HEK293 (cell line): ENCODE measurements around the gene WDR64.

ENCODE experiments used
- FEZF1 ChIP-seq: fragments of 450-650 bp; formaldehyde crosslinking; IDR thresholded peaks from 2 replicates; pipeline ENCODE4 v1.5.1; 2016; ENCODE audit warnings: missing biosample characterization, missing genetic modification characterization
- KLF10 ChIP-seq: fragments of 450-650 bp; IDR thresholded peaks from 2 replicates; pipeline ENCODE4 v1.5.1; 2018; ENCODE audit warnings: missing biosample characterization, mild to moderate bottlenecking, missing genetic modification characterization
- SP2 ChIP-seq: fragments of 450-650 bp; formaldehyde crosslinking; IDR thresholded peaks from 2 replicates; pipeline ENCODE4 v1.5.1; 2016; ENCODE audit warnings: missing biosample characterization, missing genetic modification characterization
- ZBTB1 ChIP-seq: fragments of 450-650 bp; formaldehyde crosslinking; IDR thresholded peaks from 2 replicates; pipeline ENCODE4 v1.5.1; 2016; ENCODE audit warnings: missing biosample characterization, missing genetic modification characterization
- ZNF133 ChIP-seq: fragments of 450-650 bp; formaldehyde crosslinking; IDR thresholded peaks from 2 replicates; pipeline ENCODE4 v1.5.1; 2016; ENCODE audit warnings: missing biosample characterization, missing genetic modification characterization
- ZNF157 ChIP-seq: fragments of 450-650 bp; formaldehyde crosslinking; IDR thresholded peaks from 2 replicates; pipeline ENCODE4 v1.5.1; 2016; ENCODE audit warnings: missing biosample characterization, missing genetic modification characterization
- ZNF175 ChIP-seq: fragments of 450-650 bp; formaldehyde crosslinking; IDR thresholded peaks from 2 replicates; pipeline ENCODE4 v1.5.1; 2016; ENCODE audit warnings: missing biosample characterization, missing genetic modification characterization
- ZNF24 ChIP-seq: fragments of 450-650 bp; formaldehyde crosslinking; IDR thresholded peaks from 2 replicates; pipeline ENCODE4 v1.5.1; 2016; ENCODE audit warnings: missing biosample characterization, missing genetic modification characterization
- ZNF302 ChIP-seq: fragments of 450-650 bp; formaldehyde crosslinking; IDR thresholded peaks from 2 replicates; pipeline ENCODE4 v1.5.1; 2016; ENCODE audit warnings: missing biosample characterization, missing genetic modification characterization, low read depth
- ZNF311 ChIP-seq: fragments of 450-650 bp; formaldehyde crosslinking; IDR thresholded peaks from 2 replicates; pipeline ENCODE4 v1.5.1; 2017; ENCODE audit warnings: missing biosample characterization, missing genetic modification characterization, borderline replicate concordance
- ZNF341 ChIP-seq: fragments of 450-650 bp; formaldehyde crosslinking; IDR thresholded peaks from 2 replicates; pipeline ENCODE4; 2016; ENCODE audit warnings: low read depth, missing biosample characterization, missing genetic modification characterization
- ZNF48 ChIP-seq: fragments of 450-650 bp; formaldehyde crosslinking; IDR thresholded peaks from 2 replicates; pipeline ENCODE4 v1.5.1; 2016; ENCODE audit warnings: missing biosample characterization, missing genetic modification characterization
- ZNF548 ChIP-seq: fragments of 450-650 bp; formaldehyde crosslinking; IDR thresholded peaks from 2 replicates; pipeline ENCODE4 v1.5.1; 2016; ENCODE audit warnings: missing biosample characterization, missing genetic modification characterization
- ZNF623 ChIP-seq: fragments of 450-650 bp; formaldehyde crosslinking; IDR thresholded peaks from 2 replicates; pipeline ENCODE4 v1.5.1; 2016; ENCODE audit warnings: missing biosample characterization, missing genetic modification characterization
- ZNF624 ChIP-seq: fragments of 450-650 bp; formaldehyde crosslinking; IDR thresholded peaks from 2 replicates; pipeline ENCODE4 v1.5.1; 2017; ENCODE audit warnings: missing biosample characterization, missing genetic modification characterization
- ZNF670 ChIP-seq: fragments of 450-650 bp; formaldehyde crosslinking; IDR thresholded peaks from 2 replicates; pipeline ENCODE4 v1.5.1; 2016; ENCODE audit warnings: missing biosample characterization, missing genetic modification characterization, low read depth
- ZNF76 ChIP-seq: fragments of 450-650 bp; formaldehyde crosslinking; IDR thresholded peaks from 2 replicates; pipeline ENCODE4; 2016; ENCODE audit warnings: low read depth, missing biosample characterization, missing genetic modification characterization, borderline replicate concordance
- ZNF785 ChIP-seq: fragments of 450-650 bp; formaldehyde crosslinking; IDR thresholded peaks from 2 replicates; pipeline ENCODE4 v1.5.1; 2016; ENCODE audit warnings: missing biosample characterization, missing genetic modification characterization
- TF ChIP-seq, protein P1 (sequence below): fragments of 450-650 bp; formaldehyde crosslinking; conservative IDR thresholded peaks from 2 replicates; pipeline ENCODE4 v1.5.1; 2016; ENCODE audit warnings: low read depth, missing biosample characterization, missing genetic modification characterization
- TF ChIP-seq, protein P2 (sequence below): sonication (generic); formaldehyde crosslinking; IDR thresholded peaks from 2 replicates; pipeline ENCODE4 v1.8.1; 2022; ENCODE audit warnings: mild to moderate bottlenecking, moderate library complexity, missing genetic modification reagents
- TF ChIP-seq, protein P3 (sequence below): fragments of 450-650 bp; formaldehyde crosslinking; IDR thresholded peaks from 2 replicates; pipeline ENCODE4 v1.5.1; 2016; ENCODE audit warnings: missing biosample characterization, missing genetic modification characterization
- TF ChIP-seq, protein P4 (sequence below): fragments of 450-650 bp; formaldehyde crosslinking; IDR thresholded peaks from 2 replicates; pipeline ENCODE4 v1.5.1; 2016; ENCODE audit warnings: missing biosample characterization, missing genetic modification characterization
- TF ChIP-seq, protein P5 (sequence below): fragments of 450-650 bp; formaldehyde crosslinking; IDR thresholded peaks from 2 replicates; pipeline ENCODE4 v1.5.1; 2017; ENCODE audit warnings: missing biosample characterization, missing genetic modification characterization
- TF ChIP-seq, protein P6 (sequence below): fragments of 450-650 bp; formaldehyde crosslinking; IDR thresholded peaks from 2 replicates; pipeline ENCODE4 v1.5.1; 2016; ENCODE audit warnings: missing biosample characterization, missing genetic modification characterization, low read depth

Gene WDR64

DNA sequence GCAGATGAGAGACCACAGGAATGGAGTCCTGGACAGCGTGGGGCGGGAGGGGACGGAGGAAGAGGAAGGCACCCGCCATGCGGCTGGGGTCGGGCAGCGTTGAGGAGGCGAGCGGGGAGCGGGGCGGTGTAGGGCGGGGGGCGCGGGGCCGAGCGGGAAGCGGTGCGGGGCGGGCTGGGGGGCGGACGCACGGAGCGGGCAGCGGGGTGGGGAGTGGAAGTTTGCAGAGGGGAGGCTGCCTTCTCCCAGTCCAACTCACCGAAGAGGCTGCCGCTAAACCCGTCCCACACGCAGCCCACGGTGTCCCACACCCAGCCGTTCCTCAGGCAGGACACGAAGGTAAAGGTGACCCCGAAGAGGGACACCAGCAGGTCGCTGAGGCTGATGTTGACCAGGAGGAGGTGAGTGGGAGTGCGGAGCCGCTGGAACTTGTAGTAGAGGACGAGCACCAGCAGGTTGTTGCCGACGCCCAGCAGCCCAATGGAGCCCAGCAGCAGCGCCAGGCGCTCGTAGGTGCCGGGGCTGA, 12.4 kb upstream of the WDR64 start (continued):
- TF ChIP-seq, protein P1, sequence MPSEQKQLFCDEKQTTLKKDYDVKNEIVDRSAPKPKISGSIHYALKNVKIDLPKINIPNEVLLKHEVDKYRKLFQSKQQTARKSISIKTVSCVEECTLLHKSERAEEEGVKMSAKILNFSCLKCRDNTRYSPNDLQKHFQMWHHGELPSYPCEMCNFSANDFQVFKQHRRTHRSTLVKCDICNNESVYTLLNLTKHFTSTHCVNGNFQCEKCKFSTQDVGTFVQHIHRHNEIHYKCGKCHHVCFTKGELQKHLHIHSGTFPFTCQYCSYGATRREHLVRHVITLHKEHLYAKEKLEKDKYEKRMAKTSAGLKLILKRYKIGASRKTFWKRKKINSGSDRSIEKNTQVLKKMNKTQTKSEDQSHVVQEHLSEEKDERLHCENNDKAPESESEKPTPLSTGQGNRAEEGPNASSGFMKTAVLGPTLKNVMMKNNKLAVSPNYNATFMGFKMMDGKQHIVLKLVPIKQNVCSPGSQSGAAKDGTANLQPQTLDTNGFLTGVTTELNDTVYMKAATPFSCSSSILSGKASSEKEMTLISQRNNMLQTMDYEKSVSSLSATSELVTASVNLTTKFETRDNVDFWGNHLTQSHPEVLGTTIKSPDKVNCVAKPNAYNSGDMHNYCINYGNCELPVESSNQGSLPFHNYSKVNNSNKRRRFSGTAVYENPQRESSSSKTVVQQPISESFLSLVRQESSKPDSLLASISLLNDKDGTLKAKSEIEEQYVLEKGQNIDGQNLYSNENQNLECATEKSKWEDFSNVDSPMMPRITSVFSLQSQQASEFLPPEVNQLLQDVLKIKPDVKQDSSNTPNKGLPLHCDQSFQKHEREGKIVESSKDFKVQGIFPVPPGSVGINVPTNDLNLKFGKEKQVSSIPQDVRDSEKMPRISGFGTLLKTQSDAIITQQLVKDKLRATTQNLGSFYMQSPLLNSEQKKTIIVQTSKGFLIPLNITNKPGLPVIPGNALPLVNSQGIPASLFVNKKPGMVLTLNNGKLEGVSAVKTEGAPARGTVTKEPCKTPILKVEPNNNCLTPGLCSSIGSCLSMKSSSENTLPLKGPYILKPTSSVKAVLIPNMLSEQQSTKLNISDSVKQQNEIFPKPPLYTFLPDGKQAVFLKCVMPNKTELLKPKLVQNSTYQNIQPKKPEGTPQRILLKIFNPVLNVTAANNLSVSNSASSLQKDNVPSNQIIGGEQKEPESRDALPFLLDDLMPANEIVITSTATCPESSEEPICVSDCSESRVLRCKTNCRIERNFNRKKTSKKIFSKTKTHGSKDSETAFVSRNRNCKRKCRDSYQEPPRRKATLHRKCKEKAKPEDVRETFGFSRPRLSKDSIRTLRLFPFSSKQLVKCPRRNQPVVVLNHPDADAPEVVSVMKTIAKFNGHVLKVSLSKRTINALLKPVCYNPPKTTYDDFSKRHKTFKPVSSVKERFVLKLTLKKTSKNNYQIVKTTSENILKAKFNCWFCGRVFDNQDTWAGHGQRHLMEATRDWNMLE (tag by site-specific recombination): no peak
- TF ChIP-seq ZNF624 (no peak), ZNF785 (no peak), ZBTB1 (tag by site-specific recombination) (no peak), ZNF157 (tag by site-specific recombination) (no peak), ZNF24 (tag by site-specific recombination) (no peak), ZNF133 (no peak), ZNF302 (tag by site-specific recombination) (no peak), ZNF76 (tag by site-specific recombination) (peak; percentile 60), ZNF623 (tag by site-specific recombination) (no peak), ZNF175 (no peak), ZNF341 (tag by site-specific recombination) (peak; percentile 25; the same call in 1 of the 2 replicates), ZNF548 (no peak), SP2 (tag by site-specific recombination) (peak; percentile 56), ZNF670 (tag by site-specific recombination) (no peak), FEZF1 (tag by site-specific recombination) (no peak), KLF10 (tag by site-specific recombination) (no peak), ZNF311 (tag by site-specific recombination) (no peak), ZNF48 (tag by site-specific recombination) (no peak)
- TF ChIP-seq, protein P2, sequence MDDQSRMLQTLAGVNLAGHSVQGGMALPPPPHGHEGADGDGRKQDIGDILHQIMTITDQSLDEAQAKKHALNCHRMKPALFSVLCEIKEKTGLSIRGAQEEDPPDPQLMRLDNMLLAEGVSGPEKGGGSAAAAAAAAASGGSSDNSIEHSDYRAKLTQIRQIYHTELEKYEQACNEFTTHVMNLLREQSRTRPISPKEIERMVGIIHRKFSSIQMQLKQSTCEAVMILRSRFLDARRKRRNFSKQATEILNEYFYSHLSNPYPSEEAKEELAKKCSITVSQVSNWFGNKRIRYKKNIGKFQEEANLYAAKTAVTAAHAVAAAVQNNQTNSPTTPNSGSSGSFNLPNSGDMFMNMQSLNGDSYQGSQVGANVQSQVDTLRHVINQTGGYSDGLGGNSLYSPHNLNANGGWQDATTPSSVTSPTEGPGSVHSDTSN: no peak
- TF ChIP-seq, protein P3, sequence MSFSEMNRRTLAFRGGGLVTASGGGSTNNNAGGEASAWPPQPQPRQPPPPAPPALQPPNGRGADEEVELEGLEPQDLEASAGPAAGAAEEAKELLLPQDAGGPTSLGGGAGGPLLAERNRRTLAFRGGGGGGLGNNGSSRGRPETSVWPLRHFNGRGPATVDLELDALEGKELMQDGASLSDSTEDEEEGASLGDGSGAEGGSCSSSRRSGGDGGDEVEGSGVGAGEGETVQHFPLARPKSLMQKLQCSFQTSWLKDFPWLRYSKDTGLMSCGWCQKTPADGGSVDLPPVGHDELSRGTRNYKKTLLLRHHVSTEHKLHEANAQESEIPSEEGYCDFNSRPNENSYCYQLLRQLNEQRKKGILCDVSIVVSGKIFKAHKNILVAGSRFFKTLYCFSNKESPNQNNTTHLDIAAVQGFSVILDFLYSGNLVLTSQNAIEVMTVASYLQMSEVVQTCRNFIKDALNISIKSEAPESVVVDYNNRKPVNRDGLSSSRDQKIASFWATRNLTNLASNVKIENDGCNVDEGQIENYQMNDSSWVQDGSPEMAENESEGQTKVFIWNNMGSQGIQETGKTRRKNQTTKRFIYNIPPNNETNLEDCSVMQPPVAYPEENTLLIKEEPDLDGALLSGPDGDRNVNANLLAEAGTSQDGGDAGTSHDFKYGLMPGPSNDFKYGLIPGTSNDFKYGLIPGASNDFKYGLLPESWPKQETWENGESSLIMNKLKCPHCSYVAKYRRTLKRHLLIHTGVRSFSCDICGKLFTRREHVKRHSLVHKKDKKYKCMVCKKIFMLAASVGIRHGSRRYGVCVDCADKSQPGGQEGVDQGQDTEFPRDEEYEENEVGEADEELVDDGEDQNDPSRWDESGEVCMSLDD (tag by site-specific recombination): no peak
- TF ChIP-seq, protein P4, sequence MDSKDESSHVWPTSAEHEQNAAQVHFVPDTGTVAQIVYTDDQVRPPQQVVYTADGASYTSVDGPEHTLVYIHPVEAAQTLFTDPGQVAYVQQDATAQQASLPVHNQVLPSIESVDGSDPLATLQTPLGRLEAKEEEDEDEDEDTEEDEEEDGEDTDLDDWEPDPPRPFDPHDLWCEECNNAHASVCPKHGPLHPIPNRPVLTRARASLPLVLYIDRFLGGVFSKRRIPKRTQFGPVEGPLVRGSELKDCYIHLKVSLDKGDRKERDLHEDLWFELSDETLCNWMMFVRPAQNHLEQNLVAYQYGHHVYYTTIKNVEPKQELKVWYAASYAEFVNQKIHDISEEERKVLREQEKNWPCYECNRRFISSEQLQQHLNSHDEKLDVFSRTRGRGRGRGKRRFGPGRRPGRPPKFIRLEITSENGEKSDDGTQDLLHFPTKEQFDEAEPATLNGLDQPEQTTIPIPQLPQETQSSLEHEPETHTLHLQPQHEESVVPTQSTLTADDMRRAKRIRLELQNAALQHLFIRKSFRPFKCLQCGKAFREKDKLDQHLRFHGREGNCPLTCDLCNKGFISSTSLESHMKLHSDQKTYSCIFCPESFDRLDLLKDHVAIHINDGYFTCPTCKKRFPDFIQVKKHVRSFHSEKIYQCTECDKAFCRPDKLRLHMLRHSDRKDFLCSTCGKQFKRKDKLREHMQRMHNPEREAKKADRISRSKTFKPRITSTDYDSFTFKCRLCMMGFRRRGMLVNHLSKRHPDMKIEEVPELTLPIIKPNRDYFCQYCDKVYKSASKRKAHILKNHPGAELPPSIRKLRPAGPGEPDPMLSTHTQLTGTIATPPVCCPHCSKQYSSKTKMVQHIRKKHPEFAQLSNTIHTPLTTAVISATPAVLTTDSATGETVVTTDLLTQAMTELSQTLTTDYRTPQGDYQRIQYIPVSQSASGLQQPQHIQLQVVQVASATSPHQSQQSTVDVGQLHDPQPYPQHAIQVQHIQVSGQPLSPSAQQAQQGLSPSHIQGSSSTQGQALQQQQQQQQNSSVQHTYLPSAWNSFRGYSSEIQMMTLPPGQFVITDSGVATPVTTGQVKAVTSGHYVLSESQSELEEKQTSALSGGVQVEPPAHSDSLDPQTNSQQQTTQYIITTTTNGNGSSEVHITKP (tag by site-specific recombination): no peak
- TF ChIP-seq, protein P5, sequence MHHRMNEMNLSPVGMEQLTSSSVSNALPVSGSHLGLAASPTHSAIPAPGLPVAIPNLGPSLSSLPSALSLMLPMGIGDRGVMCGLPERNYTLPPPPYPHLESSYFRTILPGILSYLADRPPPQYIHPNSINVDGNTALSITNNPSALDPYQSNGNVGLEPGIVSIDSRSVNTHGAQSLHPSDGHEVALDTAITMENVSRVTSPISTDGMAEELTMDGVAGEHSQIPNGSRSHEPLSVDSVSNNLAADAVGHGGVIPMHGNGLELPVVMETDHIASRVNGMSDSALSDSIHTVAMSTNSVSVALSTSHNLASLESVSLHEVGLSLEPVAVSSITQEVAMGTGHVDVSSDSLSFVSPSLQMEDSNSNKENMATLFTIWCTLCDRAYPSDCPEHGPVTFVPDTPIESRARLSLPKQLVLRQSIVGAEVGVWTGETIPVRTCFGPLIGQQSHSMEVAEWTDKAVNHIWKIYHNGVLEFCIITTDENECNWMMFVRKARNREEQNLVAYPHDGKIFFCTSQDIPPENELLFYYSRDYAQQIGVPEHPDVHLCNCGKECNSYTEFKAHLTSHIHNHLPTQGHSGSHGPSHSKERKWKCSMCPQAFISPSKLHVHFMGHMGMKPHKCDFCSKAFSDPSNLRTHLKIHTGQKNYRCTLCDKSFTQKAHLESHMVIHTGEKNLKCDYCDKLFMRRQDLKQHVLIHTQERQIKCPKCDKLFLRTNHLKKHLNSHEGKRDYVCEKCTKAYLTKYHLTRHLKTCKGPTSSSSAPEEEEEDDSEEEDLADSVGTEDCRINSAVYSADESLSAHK (tag by site-specific recombination): no peak
- TF ChIP-seq, protein P6, sequence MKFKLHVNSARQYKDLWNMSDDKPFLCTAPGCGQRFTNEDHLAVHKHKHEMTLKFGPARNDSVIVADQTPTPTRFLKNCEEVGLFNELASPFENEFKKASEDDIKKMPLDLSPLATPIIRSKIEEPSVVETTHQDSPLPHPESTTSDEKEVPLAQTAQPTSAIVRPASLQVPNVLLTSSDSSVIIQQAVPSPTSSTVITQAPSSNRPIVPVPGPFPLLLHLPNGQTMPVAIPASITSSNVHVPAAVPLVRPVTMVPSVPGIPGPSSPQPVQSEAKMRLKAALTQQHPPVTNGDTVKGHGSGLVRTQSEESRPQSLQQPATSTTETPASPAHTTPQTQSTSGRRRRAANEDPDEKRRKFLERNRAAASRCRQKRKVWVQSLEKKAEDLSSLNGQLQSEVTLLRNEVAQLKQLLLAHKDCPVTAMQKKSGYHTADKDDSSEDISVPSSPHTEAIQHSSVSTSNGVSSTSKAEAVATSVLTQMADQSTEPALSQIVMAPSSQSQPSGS (tag by site-specific recombination): no peak
